GM21737 (cell line): ENCODE results near the gene CDR2.
"Not testable (repeated sequence)": the region's sequence is repeated elsewhere in the genome, so short reads cannot be mapped to it uniquely, and the experiment has no call there.

Experiments
- ATAC-seq: cut with Tn5 transposase; IDR thresholded peaks from one replicate; pipeline ENCODE4 v1.9.1; 2021; ENCODE audit warnings: mild to moderate bottlenecking, moderate library complexity; ENCODE audit not compliant: unreplicated experiment

CDR2 gene

GRCh38 chr16:22374311-22375116 lies at the start of gene CDR2:
TSS of gene CDR2 (minus strand) at chr16:22374619. CDS start at chr16:22374309, 310 bp downstream.
- ATAC-seq = peak; percentile 92

GRCh38 chr16:22423716-22424115 lies 49.3 kb upstream of the CDR2 start:
- no peak for ATAC-seq

GRCh38 chr16:22421136-22421535 lies 46.7 kb upstream of the CDR2 start:
- no peak for ATAC-seq

GRCh38 chr16:22420606-22421135 lies 46.3 kb upstream of the CDR2 start:
- no peak for ATAC-seq

GRCh38 chr16:22419908-22420307 lies 45.5 kb upstream of the CDR2 start:
- no peak for ATAC-seq

GRCh38 chr16:22418826-22419225 lies 44.4 kb upstream of the CDR2 start:
- no peak for ATAC-seq

- ATAC-seq = not testable (repeated sequence)
These were observed 43.4 kb upstream of the CDR2 start for GRCh38 chr16:22417798-22418197.

- ATAC-seq = no peak
These were observed 42.6 kb upstream of the CDR2 start for GRCh38 chr16:22417019-22417418.

- ATAC-seq = no peak
These were observed 39.4 kb upstream of the CDR2 start for GRCh38 chr16:22413819-22414218.

- no peak for ATAC-seq
These were observed 33.1 kb upstream of the CDR2 start for GRCh38 chr16:22407486-22407885.

- ATAC-seq = no peak
These were observed 27.8 kb upstream of the CDR2 start for GRCh38 chr16:22402191-22402590.

GRCh38 chr16:22400900-22401299 lies 26.5 kb upstream of the CDR2 start:
- ATAC-seq = no peak

GRCh38 chr16:22397931-22398330 lies 23.5 kb upstream of the CDR2 start:
- ATAC-seq = no peak

GRCh38 chr16:22397464-22397863 lies 23.0 kb upstream of the CDR2 start:
- no peak for ATAC-seq

GRCh38 chr16:22395960-22396359 lies 21.5 kb upstream of the CDR2 start:
- no peak for ATAC-seq

GRCh38 chr16:22394121-22394520 lies 19.7 kb upstream of the CDR2 start:
- no peak for ATAC-seq

GRCh38 chr16:22388101-22388644 lies 13.8 kb upstream of the CDR2 start:
- ATAC-seq = no peak

- no peak for ATAC-seq
These were observed 12.6 kb upstream of the CDR2 start for GRCh38 chr16:22386976-22387375.

GRCh38 chr16:22385196-22385595 lies 10.8 kb upstream of the CDR2 start:
- no peak for ATAC-seq

GRCh38 chr16:22383827-22384226 lies 9.4 kb upstream of the CDR2 start:
- ATAC-seq = no peak

- ATAC-seq = no peak
These were observed 7.0 kb upstream of the CDR2 start for GRCh38 chr16:22381392-22381791.

GRCh38 chr16:22380529-22380928 lies 6.1 kb upstream of the CDR2 start:
- ATAC-seq = no peak
